Fibroblast of skin of right biceps (primary cell): Measurements from ENCODE around the gene SYNGR1.
"Not testable (repeated sequence)": the region's sequence is repeated elsewhere in the genome, so short reads cannot be mapped to it uniquely, and the experiment has no call there.

Experiments
- DNase-seq: peaks from one replicate; pipeline ENCODE4 v3.0.0-alpha.2; 2013

Gene SYNGR1

GRCh38 chr22:39351689-39352214, 2.0 kb downstream of the SYNGR1 start:
- DNase-seq = peak; percentile 54

- DNase-seq = no peak
Measured at GRCh38 chr22:39352306-39352891, 2.6 kb downstream of the SYNGR1 start.

- DNase-seq = no peak
Measured at GRCh38 chr22:39353346-39353745, 3.6 kb downstream of the SYNGR1 start.

- no peak for DNase-seq
Measured at GRCh38 chr22:39355080-39355479, 5.3 kb downstream of the SYNGR1 start.

GRCh38 chr22:39355805-39356204, 6.0 kb downstream of the SYNGR1 start:
- DNase-seq = not testable (repeated sequence)

GRCh38 chr22:39356464-39356863, 6.7 kb downstream of the SYNGR1 start:
- no peak for DNase-seq

- DNase-seq = not testable (repeated sequence)
Measured at GRCh38 chr22:39357110-39358108, 7.6 kb downstream of the SYNGR1 start.

- not testable (repeated sequence) for DNase-seq
Measured at GRCh38 chr22:39358197-39358596, 8.4 kb downstream of the SYNGR1 start.

GRCh38 chr22:39359659-39360195, 9.9 kb downstream of the SYNGR1 start:
- no peak for DNase-seq

- DNase-seq = no peak
Measured at GRCh38 chr22:39360242-39360641, 10.5 kb downstream of the SYNGR1 start.

GRCh38 chr22:39360674-39361413, 11.1 kb downstream of the SYNGR1 start:
- DNase-seq = peak; percentile 37

- no peak for DNase-seq
Measured at GRCh38 chr22:39361496-39361895, 11.7 kb downstream of the SYNGR1 start.

- no peak for DNase-seq
Measured at GRCh38 chr22:39362271-39362670, 12.5 kb downstream of the SYNGR1 start.

GRCh38 chr22:39362932-39363331, 13.1 kb downstream of the SYNGR1 start:
- no peak for DNase-seq

- no peak for DNase-seq
Measured at GRCh38 chr22:39363751-39364515, 14.1 kb downstream of the SYNGR1 start.

GRCh38 chr22:39364714-39365491, 15.1 kb downstream of the SYNGR1 start:
- DNase-seq = peak; percentile 24

- no peak for DNase-seq
Measured at GRCh38 chr22:39365492-39365780, 15.6 kb downstream of the SYNGR1 start.

- DNase-seq = no peak
Measured at GRCh38 chr22:39367035-39367434, 17.2 kb downstream of the SYNGR1 start.

GRCh38 chr22:39368461-39368911, 18.7 kb downstream of the SYNGR1 start:
- DNase-seq = no peak

- no peak for DNase-seq
Measured at GRCh38 chr22:39369186-39369585, 19.4 kb downstream of the SYNGR1 start.

GRCh38 chr22:39369586-39369985, 19.8 kb downstream of the SYNGR1 start:
- DNase-seq = no peak
